Fibroblast of the aortic adventitia (primary cell): ENCODE results near the gene LRCH3. TPM values are rescaled to one million over a fixed set of nuclear protein-coding genes. Genes with fewer than 3 reads are reported as not detected.
"Not testable (repeated sequence)": the region's sequence is repeated elsewhere in the genome, so short reads cannot be mapped to it uniquely, and the experiment has no call there.

Experiments used
- DNase-seq: peaks from one replicate; pipeline ENCODE4 v3.0.0-alpha.2; 2010; ENCODE audit warnings: low read depth
- H3K4me3 ChIP-seq: 2 replicates; pipeline ENCODE4 v1.5.1; 2011; ENCODE audit warnings: low read depth, mild to moderate bottlenecking, control low read depth, low read length, moderate library complexity
- CTCF ChIP-seq: IDR thresholded peaks from 2 replicates; pipeline ENCODE4 v1.5.1; 2011; ENCODE audit warnings: mild to moderate bottlenecking, low read length, control low read depth, inconsistent platforms; ENCODE audit not compliant: insufficient read depth
- total RNA-seq: library from RNA; depleted of rRNA; stranded (reverse); fragments of >200 nt; gene quantifications from 2 replicates; pipeline ENCODE4 v1.2.3, GENCODE V29; 2012; ENCODE audit warnings: low replicate concordance

LRCH3 gene
- total RNA-seq, 1 donor = 47.3 TPM

GRCh38 chr3:197881270-197881969, 90.4 kb downstream of the LRCH3 start:
- no peak for DNase-seq
- no peak for TF ChIP-seq CTCF

GRCh38 chr3:197881970-197882338, 90.9 kb downstream of the LRCH3 start:
- no peak overlapping the region for H3K4me3 ChIP-seq
- TF ChIP-seq CTCF = no peak
- DNase-seq = no peak

More at GRCh38 chr3:197881270-197881969, 90.4 kb downstream of the LRCH3 start:
- no peak overlapping the region for H3K4me3 ChIP-seq

GRCh38 chr3:197882586-197882985, 91.5 kb downstream of the LRCH3 start:
- H3K4me3 ChIP-seq = no peak overlapping the region
- no peak for DNase-seq
- no peak for TF ChIP-seq CTCF

- no peak for TF ChIP-seq CTCF
- no peak for DNase-seq
- no peak overlapping the region for H3K4me3 ChIP-seq
Observed at GRCh38 chr3:197883541-197883940, 92.5 kb downstream of the LRCH3 start.

- not testable (repeated sequence) for DNase-seq, H3K4me3 ChIP-seq
Observed at GRCh38 chr3:197884330-197884729, 93.3 kb downstream of the LRCH3 start.

- H3K4me3 ChIP-seq, DNase-seq: not testable (repeated sequence)
Observed at GRCh38 chr3:197886052-197886451, 95.0 kb downstream of the LRCH3 start.

GRCh38 chr3:197887430-197888053, 96.5 kb downstream of the LRCH3 start:
- H3K4me3 ChIP-seq, DNase-seq: not testable (repeated sequence)

- no peak for DNase-seq
- H3K4me3 ChIP-seq = no peak overlapping the region
- TF ChIP-seq CTCF = no peak
Observed at GRCh38 chr3:197888511-197888910, 97.5 kb downstream of the LRCH3 start.
